ENCODE measurements around the gene ELMOD3.

DNA sequence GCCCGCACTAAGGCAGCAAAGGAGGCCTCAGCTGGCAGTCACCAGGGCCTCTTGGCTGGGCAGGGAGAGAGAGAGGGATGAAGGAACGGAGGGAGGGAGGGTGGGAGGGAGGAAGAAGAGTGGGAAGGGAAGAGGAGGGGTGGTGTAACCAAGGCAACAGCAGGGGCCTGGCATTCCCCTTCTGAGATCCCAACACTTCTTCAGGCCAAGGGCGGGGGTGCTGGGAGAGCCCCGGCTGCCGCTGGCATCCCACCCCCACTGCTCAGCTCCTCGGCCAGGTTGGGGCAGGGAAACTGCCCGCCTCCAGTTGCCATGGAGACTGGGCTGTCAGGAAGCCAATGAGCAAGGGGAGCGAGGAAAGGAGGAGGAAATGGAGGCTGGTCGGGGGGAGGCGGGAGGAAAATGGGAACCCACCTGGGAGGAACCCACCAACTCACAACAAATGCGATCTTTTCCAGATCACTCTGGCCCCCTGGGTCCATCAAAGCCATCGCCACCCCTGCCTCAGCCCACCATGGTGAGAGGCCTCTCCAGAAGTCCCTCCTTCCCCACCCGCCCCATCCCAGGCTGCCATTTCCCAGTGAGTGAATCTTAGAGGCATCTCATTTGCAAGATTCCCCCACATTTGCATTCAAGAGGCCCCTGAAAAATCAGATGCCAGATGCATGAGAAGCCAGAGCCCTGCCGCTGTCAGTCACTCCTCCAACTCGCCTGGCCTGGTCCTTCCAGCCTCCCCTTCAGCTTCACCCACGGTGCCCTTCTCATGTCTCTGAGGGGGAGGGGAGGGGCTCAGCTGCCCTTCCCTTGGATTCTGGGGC, 76.4 kb downstream of the ELMOD3 start:
- TF ChIP-seq, protein P1, sequence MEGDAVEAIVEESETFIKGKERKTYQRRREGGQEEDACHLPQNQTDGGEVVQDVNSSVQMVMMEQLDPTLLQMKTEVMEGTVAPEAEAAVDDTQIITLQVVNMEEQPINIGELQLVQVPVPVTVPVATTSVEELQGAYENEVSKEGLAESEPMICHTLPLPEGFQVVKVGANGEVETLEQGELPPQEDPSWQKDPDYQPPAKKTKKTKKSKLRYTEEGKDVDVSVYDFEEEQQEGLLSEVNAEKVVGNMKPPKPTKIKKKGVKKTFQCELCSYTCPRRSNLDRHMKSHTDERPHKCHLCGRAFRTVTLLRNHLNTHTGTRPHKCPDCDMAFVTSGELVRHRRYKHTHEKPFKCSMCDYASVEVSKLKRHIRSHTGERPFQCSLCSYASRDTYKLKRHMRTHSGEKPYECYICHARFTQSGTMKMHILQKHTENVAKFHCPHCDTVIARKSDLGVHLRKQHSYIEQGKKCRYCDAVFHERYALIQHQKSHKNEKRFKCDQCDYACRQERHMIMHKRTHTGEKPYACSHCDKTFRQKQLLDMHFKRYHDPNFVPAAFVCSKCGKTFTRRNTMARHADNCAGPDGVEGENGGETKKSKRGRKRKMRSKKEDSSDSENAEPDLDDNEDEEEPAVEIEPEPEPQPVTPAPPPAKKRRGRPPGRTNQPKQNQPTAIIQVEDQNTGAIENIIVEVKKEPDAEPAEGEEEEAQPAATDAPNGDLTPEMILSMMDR (IDR thresholded peaks at IDR 0.05; ENCODE audit: low read depth, low read length, missing input control): no peak
- TF ChIP-seq, protein P2, sequence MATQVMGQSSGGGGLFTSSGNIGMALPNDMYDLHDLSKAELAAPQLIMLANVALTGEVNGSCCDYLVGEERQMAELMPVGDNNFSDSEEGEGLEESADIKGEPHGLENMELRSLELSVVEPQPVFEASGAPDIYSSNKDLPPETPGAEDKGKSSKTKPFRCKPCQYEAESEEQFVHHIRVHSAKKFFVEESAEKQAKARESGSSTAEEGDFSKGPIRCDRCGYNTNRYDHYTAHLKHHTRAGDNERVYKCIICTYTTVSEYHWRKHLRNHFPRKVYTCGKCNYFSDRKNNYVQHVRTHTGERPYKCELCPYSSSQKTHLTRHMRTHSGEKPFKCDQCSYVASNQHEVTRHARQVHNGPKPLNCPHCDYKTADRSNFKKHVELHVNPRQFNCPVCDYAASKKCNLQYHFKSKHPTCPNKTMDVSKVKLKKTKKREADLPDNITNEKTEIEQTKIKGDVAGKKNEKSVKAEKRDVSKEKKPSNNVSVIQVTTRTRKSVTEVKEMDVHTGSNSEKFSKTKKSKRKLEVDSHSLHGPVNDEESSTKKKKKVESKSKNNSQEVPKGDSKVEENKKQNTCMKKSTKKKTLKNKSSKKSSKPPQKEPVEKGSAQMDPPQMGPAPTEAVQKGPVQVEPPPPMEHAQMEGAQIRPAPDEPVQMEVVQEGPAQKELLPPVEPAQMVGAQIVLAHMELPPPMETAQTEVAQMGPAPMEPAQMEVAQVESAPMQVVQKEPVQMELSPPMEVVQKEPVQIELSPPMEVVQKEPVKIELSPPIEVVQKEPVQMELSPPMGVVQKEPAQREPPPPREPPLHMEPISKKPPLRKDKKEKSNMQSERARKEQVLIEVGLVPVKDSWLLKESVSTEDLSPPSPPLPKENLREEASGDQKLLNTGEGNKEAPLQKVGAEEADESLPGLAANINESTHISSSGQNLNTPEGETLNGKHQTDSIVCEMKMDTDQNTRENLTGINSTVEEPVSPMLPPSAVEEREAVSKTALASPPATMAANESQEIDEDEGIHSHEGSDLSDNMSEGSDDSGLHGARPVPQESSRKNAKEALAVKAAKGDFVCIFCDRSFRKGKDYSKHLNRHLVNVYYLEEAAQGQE (IDR thresholded peaks at IDR 0.05): no peak
- TF ChIP-seq JUND (IDR thresholded peaks at IDR 0.05) (no peak), RAD21 (IDR thresholded peaks at IDR 0.05) (no peak), TAF1 (conservative IDR thresholded peaks at IDR 0.05) (no peak), GABPA (IDR thresholded peaks at IDR 0.05 in 1 of 2, conservative IDR thresholded peaks at IDR 0.05 in 1 of 2) (no peak), SP1 (IDR thresholded peaks at IDR 0.05) (no peak), ATF3 (IDR thresholded peaks at IDR 0.05) (no peak), MAX (IDR thresholded peaks at IDR 0.05) (no peak), YY1 (IDR thresholded peaks at IDR 0.05) (no peak), EGR1 (IDR thresholded peaks at IDR 0.05; ENCODE audit: low read depth in 2 of 2) (no peak), NR2F2 (IDR thresholded peaks at IDR 0.05) (no peak)
- TF ChIP-seq, protein P3, sequence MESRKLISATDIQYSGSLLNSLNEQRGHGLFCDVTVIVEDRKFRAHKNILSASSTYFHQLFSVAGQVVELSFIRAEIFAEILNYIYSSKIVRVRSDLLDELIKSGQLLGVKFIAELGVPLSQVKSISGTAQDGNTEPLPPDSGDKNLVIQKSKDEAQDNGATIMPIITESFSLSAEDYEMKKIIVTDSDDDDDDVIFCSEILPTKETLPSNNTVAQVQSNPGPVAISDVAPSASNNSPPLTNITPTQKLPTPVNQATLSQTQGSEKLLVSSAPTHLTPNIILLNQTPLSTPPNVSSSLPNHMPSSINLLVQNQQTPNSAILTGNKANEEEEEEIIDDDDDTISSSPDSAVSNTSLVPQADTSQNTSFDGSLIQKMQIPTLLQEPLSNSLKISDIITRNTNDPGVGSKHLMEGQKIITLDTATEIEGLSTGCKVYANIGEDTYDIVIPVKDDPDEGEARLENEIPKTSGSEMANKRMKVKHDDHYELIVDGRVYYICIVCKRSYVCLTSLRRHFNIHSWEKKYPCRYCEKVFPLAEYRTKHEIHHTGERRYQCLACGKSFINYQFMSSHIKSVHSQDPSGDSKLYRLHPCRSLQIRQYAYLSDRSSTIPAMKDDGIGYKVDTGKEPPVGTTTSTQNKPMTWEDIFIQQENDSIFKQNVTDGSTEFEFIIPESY (IDR thresholded peaks at IDR 0.05): no peak
